OCI-M1 (cell line): ENCODE measurements around the gene CD300E.
"Not testable (repeated sequence)": the region's sequence is repeated elsewhere in the genome, so short reads cannot be mapped to it uniquely, and the experiment has no call there.

Experiments used
- DNase-seq: peaks from one replicate; lab custom pipeline; 2025; lab: John Stamatoyannopoulos, UW

The CD300E gene

DNA sequence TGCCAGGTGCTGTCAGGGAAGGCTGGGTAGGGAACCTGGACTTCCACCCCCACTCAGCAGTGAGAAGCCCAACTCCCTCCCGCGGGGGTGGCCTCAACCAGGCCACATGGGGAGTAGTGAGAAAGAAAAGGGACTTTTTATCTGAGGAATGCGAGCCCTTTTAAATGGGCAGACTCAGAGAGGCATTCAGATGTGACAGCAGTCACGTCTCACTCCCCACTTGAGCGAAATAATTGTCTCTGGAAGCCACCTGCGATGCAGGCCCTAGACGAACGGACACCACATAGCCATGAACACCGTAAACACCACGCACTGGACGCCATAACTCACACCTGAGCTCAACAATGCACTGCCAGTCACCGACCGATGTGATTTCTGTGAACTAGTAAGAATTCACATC, 11.9 kb upstream of the CD300E start:
- no peak for DNase-seq

DNA sequence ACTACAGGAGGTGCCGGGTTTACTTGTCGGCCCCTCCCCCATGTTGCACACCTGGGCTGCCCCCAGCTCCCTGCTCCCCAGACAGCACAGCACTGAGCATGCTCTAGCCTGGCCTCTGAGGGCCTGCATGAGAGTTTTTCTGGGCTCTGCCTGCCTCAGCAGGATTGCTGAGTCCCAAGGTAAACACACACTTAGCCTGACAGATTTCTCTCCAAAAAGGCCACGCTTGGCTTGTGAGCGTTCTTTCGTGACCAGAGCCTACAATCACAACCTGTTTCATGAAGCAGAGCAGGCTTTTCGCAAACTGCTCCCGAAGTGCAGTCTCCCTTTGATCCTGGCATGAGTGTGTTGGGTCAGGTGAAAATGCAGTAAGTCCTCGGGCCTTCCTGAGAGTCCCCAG, 9.8 kb upstream of the CD300E start:
- no peak for DNase-seq

DNA sequence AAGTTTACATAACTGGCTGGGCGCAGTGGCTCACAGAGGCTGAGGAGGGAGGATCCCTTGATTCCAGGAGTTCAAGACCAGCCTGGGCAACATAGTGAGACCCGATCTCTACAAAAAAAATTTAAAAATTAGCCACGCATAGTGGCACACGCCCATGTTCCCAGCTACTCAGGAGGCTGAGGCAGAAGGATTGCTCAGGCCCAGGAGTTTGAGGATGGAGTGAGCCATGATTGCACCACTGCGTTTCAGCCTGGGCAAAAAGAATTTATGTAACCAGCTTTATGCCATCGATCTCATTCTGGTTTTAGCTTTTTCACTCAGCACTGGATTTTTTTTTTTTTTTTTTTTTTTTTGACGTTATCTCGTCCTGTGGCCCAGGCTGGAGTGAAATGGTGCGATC, 9.1 kb upstream of the CD300E start:
- DNase-seq: no peak

DNA sequence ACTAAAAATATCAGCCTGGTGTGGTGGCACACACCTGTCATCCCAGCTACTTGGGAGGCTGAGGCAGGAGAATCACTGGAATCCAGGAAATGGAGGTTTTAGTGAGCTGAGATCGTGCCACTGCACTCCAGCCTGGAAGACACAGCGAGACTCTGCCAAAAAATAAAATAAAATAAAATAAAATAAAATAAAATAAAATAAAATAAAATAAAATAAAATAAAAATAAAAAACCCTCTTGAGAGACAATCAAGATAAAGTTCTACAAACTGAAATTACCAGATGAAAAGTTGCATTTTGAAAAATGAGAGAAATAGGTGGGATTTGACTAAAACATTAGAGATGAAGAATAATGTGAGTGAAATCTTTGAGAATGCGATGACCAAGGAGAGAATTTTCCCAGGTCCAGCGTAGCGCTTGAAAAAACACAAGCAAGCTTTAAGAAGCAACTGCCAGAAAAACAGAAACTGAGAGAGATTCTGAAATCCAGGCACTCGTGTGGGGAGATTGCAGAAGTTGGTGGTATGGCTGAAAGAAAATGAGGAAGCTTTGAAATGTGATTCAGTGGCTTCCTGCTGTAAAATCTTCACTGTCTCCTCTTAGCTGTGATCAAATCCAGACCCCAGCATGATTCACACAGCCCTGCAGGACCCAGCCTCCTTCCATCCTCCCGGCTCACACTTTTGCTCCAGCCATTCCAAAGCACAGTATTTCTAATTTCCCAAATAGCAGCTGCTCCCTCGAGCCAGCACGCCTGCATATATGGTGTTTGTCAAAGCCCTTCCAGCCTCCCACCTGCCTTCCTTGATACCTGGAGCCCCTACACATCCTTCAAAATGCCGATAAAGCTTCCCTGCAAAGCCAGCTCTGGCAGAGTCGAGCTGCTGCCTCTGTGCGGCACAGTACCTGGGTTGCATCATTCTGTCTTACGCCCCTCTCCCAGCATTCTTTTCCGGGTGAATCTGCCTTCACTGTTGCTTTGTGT, 8.2 kb upstream of the CD300E start:
- DNase-seq: peak; percentile 79

DNA sequence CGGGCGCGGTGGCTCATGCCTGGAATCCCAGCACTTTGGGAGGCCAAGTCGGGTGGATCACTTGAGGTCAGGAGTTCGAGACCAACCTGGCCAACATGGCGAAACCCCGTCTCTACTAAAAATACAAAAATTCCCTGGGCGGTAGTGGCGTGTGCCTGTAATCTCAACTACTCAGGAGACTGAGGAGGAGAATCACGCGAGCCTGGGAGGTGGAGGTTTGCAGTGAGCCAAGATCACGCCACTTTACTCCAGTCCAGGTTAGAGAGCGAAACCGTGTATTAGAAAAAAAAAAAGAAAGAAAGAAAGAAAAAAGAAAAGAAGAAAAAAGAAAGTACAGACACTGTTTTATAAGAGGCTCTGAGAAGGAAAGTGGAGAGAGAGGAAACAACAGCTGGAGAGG, 6.7 kb upstream of the CD300E start:
- DNase-seq: not testable (repeated sequence)

DNA sequence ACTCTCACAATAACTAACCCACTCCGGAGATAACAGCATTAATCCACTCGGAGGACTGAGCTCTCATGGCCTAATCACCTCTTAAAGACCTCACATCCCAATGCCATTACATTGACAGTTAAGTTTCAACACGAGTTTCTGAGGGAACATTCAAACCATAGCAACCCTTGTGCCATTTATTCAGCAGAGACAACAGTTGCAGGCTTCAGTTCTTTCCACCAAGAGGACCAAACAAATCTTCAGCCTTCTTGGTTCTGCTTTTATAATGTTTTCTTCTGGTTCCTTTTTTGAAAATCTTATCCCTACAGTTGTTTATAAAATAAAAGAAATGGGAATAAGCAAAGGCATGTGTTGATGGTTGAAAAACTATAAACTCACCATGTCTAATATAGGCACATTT, 2.1 kb upstream of the CD300E start:
- DNase-seq: no peak

DNA sequence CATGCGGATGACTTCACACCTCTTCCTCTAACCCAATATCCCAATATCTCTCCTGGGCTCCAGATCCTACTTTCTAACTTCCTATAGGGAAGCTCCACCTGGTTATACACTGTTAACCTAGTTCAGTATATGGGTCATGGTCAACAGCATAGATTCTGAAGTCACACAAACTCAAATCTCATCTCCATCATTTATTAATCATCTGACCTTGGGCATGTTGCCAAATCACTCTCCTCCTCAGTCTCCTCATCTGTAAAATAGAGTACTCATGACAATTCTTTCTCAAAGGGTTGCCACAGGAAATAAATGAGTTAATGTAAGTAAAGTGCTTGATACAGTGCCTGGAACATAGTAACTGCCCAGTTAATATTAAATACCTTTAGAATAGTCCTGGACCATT, 593 bp upstream of the CD300E start:
- no peak for DNase-seq

DNA sequence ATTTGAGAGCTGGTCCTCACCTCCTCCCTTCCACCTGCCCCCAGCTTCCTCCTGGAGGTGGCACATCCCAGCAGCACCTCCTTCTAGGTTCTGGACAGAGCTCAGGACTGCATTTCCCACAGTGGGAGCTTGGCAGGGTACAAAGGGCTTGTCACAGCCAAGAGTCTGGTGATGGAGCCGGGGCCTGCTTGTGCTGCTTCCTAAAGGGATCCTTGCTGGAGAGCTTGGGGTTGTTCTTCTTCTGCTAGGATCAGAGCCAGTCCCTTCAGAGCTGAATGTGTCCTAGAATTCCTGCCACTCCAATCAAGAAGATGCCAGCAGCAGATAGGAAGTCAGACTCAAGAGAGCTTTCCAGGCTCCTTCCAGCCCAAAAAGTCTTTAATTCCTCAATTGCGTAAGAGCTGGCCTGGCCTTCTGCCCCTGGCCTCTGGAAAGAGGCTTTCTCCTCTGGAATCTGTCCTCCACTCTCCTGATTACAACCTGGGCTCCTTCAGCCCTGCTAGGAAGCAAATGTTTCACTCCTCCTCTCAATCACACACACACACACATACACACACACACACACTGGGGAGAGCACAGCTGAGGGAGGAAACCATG, 4.4 kb downstream of the CD300E start:
- DNase-seq: no peak

DNA sequence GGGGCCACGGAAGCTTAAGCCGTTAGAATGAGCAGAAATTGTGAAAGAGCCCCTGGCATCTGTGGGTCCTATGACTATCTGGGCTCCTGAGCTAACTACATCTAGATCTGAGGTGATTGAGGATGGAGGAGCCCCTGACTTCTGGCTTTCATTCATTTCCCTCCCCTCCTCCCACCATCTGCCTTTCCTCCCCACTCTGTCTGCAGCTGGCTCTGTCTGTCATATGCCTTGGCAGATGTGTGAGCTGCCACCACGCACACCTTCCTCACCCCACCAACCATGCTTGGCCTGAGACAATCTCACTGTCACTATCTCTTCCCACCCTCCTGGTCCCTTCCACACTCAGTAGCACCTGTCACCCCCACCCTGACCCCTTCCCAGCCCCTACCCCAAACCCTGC, 5.1 kb downstream of the CD300E start:
- no peak for DNase-seq

DNA sequence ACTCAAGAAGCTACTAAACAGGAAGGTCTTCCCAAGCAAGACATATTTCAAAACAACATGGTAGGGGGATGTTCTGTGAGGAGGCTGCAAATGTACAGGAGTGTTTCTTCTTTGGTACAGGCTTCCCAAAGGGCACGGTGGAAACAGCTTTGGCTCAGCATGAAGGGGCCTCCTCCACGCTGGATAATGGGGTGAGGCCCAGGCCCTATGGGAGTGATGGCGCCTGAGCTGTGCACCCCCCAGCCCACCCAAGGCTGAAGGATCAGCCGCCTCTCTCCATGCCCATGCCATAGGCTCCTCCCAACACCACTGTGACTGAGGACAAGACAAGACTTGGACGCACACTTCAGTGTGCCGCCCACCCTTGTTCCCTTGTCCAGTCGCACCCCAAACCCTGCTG, 6.8 kb downstream of the CD300E start:
- DNase-seq: no peak

DNA sequence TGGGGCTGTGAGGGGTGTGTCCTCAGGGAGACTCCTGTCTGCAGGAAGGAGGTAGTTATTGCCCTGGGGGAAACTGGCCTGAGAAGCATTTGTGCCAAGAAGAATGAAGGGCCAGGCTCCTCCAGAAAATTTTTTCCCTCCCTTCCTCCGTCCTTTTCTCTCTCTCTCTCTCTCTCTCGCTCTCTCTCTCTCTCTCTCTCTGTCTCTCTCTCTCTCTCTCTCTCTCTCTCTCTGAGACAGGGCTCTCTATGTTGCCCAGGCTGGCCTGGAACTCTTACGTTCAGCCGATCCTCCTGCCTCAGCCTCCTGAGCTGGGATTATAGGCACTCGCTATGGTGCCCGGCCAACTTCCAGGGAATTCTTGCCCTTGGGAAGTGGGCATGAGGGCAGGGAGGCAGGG, 11.5 kb downstream of the CD300E start:
- no peak for DNase-seq

DNA sequence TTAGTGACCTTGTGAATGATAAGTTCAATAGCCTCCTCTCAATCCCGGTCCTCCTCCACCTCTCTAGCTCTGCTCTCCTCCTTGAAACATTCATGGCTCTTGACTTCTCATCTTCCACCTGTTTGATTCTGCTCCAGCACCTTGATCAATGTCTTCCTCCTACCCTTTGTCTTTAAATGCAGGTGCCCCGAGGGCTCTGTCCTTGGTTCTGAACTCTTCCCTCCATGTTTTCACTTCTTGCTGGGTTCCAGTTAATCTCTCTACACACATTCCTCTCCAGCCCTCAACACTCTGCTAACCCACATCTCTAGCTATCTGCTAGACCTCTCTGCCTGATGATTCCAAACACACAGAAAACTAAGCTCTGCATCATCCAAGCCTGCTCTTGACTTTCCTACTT, 13.4 kb downstream of the CD300E start:
- DNase-seq: peak; percentile 1

DNA sequence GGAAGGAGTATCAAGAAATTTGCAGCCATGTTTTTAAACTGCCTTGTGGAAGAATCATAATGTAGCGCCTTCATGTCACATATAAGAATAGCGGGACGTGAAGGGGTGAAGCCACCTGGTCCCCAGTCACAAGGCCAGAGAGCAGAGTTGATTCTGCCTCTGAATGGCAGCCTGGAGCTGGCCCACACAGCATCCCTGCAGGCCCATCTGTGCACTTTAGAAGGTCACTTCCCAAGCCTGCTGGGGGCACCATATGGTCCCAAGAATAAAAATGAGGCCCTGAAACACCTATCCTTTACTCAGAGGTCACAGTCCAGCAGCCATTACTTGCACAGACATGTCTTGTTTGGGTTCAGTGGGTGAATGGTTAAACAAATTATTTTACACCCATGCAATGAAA, 15.0 kb downstream of the CD300E start:
- no peak for DNase-seq

DNA sequence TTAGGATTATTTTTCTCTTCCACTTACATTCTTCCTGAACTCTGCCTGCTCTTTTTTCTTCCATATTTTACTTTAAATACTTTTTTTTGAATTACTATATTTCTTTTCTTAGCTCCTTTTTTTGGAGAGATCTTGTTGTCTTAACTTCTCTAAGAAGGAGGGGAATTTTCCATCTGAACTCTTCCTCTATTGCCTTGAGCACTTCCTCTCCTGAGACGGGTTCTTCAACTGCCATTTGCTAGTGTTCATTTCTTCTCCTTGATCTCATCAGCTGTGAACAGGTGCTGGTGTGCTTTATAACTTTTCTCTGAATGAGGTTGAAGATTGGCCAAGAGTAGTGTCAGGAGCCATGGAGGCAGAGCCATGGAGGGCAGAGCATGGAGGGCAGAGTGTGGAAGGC, 16.3 kb downstream of the CD300E start:
- no peak for DNase-seq

DNA sequence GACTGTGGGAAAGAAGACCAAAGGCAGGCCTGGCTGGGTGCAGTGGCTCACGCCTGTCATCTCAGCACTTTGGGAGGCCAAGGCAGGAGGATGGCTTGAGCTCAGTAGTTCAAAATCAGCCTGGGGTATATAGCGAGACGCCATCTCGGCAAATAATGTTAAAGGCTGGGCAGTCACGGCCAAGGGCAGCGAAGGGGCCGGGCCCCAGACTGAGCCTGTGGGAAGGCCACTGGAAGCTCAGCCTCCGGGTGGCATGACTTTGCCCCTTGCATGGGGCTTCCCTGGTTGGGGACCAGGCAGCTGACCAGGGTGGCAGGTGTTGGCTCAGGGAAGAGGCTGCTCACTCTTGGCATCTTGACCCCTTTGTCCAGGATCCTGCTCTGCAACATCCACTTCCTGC, 17.5 kb downstream of the CD300E start:
- DNase-seq: no peak

DNA sequence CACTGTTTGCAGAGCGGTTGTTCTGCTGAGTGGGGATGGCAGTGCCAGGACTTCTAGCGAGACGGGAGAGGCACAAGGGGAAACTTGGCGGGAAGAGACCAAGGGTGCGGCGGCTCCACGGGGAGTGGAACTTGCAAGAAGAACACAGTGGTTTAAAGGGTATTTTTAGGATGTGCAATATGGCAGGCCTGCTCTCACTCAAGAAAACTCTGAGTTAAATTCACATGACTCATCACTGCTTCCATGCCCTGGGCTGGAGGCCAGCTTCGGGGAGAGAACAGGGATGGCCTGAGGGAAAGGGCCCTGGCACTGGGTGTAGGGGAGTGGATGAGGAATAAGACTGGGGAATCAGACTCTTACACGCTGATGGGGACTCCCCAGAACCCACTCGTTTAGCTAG, 18.2 kb downstream of the CD300E start:
- DNase-seq: no peak

DNA sequence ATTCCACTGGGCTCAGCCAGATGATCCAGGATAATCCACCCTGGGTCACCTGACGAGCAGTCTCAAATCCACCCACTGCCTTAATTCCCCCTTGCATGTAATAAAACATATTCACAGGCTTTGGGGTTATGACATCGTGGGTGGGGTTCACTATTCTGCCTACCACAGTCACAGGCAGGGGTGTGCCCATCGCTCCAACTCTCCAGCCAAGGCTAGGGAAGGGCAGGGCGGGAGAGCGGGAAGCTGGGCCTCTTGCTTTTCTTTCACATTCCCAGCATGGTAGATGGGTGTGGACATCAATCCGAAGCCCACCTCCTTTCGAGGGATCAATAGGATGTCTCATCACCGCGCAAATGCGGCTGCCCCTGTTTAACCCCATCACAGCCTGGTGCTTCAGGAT, 18.8 kb downstream of the CD300E start:
- no peak for DNase-seq

DNA sequence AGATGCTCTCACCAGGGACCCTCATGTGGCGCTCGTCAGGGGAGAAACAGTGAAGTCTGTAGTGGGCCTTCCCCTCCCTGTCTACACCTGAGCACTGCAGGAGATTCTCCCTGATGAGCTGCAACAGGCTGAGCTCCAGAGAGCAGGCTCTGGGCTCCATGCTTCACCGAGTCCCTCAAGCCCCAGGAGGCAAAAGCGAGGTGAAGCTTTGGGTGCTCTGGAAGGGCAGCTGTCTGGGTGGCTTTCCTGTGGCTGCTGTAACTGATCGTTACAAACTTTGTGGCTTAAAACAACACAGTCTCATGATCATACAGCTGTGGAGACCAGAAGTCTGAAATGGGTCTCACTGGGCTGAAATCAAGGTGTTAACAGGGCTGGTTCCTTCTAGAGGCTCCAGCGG, 19.3 kb downstream of the CD300E start:
- DNase-seq: no peak

DNA sequence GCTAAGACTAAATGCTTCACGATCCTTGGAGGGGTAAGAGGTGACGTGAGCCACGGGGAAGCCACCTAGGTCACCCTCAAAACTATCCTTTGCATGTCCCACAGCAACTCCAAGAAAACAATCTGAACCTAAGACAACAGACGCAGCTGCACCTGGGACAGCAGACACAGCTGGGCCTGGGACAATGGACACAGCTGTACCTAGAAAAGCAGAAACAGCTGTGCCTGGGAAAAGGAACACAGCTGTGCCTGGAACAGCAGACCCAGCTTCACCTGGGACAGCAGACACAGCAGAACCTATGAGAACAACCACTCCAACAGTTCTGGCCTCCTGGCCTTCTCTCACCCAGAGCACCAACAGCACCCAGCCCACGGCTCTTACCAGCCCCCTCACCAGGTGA, 19.8 kb downstream of the CD300E start:
- DNase-seq: no peak

DNA sequence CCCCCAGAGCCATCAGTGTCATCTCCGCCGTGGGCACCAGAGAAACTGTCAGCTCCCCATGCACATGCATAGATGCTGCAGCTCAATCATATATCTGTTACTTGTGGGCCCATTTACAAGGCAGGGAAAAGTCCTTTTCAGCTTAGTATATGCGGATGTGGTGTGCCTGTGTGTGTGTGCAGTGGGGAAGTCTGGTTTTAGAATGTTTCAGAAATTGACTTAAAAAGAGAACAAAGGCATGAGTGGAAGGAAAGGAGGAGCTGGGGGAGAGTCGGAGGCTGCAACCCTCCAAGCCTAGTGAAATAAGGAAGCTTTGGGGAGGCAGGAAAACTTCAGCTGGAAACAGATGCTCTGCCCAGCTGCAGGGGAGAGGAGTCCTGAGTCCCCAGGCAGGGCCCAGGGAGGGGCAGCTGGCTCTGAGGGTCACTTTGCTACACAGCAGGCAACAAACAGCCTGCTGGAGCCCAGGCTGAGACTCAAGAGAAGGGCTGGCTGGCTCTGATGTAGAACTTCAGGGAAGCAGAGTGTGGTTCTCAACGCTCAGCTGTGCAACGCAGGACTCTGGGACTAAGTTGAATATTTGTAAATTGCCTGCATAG, 20.4 kb downstream of the CD300E start:
- DNase-seq: no peak

DNA sequence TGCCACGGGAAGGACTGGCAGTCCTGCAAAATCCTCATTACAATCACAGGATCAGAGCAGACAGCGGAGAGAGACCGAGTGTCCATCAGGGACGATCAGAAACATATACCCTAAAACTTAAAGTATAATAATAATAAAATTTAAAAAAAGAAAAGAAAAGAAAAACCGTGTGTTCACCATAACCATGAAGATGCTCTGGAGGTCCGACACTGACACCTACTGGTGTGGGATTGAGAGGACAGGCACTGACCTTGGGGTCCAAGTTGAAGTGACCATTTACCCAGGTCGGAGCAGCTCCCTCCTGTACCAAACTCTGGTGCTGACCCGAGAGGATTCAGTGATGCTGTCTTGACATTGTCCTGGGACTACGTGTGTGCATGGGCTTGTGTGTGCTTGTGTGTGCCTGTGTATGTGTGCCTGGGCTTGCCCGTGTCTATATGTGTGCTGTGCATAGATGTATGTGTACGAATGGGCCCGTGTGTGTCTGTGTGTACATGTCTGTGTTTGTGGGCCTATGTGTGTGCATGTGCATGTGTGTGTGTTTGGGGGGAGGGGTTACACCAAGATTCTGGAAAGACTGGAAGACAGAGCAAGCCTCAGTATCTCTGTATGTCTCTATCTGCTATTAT, 21.5 kb downstream of the CD300E start:
- DNase-seq: peak; percentile 46

DNA sequence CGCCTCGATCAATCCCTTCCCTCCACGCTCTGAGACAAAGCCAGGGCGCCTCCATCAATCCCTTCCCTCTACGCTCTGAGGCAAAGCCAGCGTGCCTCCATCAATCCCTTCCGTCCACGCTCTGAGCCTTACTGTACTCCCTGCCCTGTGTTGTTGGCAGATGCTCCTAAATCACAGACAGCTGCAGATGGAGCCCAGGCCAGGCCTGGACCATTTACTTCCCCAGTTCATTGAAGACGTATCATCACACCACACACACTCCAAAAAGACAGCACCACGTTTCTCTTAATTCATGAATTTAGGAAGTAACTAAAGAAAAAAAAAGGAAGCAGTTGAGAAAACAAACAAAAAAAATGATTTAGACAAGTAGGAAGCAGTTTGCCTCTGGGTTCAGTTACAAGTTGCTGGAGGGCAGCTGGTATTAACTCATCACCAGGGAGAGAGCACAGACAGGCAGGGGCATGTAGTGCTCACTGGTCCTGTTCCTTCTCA, 24.0 kb downstream of the CD300E start:
- peak; percentile 7 for DNase-seq

DNA sequence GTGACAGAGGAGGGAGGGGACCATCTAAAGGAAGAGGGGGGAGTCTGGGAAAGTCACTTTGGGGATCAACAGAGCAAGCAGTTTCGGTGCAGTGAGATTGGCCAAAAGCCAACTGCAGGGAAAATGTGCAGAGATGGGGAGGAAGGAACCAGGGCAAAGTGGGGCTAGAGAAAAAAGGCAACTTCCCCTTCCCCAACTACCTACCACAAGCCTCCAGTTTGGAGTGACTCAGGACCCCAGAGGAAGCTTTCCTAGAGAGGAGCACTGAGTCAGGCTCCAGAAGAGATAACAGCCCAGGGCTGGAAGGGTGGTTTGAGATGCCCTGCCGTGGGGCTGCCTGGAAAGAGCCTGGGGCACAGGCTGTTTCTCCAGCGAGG, 24.5 kb downstream of the CD300E start:
- DNase-seq: no peak
